ENCODE results near the gene PALMD.

GRCh38 chr1:99662539-99663080 lies 16.7 kb downstream of the PALMD start:
- TF ChIP-seq CTCF (IDR thresholded peaks at IDR 0.05) (no peak), POLR2A (IDR thresholded peaks at IDR 0.05) (no peak)
